HG02943 (cell line): ENCODE data around the gene TM4SF18.

Experiments
- ATAC-seq: cut with Tn5 transposase; IDR thresholded peaks from one replicate; pipeline ENCODE4 v1.9.1; 2021; ENCODE audit warnings: mild to moderate bottlenecking, low read depth, moderate library complexity; ENCODE audit not compliant: unreplicated experiment

Gene TM4SF18

DNA sequence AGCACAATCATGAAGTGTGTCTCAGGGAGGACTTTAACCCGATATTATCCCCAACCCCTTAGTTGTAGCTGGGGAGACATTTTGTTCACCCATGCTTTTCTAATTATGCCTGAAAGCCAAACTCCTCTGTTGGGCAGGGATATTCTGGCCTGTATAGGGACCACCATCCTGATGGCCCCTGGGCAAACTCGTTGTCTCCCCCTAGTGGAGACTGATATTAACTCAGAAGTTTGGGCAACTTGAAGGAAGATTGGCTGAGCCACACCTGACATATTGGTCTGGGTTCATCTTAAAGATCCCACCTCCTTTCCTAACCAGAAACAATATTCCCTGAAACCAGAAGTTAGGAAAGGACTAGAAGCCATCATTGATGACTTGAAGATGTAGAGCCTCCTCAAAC, 42.3 kb downstream of the TM4SF18 start:
- no peak for ATAC-seq

DNA sequence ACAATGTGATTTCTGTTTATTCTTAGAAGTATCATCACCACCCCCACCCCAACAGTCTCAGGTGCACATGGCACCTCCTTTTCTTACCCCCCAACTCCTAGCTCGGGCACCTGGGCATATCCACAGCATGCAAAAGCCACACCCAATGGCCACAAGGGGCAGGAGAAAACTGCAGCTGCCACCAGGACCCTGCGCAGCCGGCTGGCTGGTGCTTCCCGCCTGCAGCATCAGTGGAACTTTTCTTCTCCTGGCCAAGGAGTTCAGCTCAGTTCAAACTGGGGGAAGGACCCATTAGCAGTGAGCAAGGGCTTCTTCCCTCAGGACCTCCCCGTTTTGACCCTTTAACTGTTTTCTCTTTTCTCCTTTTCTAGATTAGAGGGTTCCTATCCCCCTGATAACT, 44.8 kb downstream of the TM4SF18 start:
- no peak for ATAC-seq

DNA sequence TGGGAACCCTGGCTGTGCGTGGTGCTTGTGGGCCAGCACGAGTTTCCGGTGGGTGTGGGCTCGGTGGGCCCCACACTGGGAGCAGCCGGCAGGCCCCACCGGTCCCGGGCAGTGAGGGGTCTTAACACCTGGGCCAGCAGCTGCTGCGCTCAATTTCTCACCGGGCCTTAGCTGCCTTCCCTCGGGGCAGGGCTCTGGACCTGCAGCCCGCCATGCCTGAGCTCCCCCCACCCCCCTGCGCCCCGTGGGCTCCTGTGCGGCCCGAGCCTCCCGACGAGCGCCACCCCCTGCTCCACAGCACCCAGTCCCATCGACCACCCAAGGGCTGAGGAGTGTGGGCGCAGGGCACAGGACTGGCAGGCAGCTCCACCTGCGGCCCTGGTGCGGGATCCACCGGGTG, 49.4 kb downstream of the TM4SF18 start:
- no peak for ATAC-seq

DNA sequence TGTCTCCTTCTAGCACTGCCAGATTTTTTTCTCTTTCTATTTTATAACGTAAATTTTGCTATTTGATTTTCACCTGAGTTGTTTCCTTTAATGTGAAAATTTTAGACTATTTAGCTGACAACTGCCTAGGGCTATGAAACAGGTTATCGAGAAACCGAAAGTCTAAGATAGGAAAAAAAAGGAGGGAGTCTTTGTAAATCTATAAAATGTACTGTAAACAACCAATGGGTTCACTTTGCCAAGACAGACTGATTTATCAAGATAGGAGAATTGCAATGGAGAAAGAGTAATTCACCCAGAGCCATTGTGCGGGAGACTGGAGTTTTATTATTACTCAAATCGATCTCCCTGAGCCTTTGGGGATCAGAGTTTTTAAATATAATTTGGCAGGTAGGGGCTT, 50.0 kb downstream of the TM4SF18 start:
- no peak for ATAC-seq

DNA sequence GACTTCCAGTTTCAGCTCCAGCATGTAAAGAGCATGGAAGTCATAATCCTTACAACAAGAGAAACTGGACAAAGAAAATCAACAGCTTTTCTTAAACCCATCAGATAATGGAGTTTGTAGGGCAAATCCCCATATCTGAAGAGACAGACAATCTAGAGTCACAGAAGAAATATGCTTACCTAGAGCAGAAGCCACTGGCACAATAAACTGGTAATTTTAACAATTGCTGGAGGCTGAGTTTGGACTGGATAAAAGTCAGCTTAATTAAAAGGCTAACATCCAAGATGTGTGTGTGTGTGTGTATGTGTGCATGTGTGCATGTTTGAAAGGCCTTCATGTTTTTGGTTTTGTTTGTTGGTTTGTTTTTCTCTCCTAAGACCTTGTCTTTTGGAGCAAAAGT, 50.6 kb downstream of the TM4SF18 start:
- no peak for ATAC-seq

DNA sequence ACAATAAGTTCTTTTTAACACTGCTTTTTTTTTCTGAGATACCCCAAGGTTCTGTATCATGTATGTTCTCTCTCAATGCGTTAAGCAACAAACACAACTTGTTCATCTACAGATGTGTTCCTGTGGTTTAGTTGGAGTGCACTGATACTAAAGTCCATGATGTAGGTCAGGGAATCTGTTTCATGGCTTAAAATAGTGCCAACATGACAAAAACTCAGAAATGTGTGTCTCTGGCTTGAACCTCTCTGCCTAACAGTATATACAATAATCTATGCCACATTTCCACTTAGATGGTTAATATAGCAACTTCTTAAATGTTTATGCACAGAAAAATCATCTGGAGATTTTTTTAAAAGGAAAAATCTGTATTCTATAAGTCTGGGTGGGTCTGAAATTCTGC, 51.1 kb downstream of the TM4SF18 start:
- ATAC-seq: no peak

DNA sequence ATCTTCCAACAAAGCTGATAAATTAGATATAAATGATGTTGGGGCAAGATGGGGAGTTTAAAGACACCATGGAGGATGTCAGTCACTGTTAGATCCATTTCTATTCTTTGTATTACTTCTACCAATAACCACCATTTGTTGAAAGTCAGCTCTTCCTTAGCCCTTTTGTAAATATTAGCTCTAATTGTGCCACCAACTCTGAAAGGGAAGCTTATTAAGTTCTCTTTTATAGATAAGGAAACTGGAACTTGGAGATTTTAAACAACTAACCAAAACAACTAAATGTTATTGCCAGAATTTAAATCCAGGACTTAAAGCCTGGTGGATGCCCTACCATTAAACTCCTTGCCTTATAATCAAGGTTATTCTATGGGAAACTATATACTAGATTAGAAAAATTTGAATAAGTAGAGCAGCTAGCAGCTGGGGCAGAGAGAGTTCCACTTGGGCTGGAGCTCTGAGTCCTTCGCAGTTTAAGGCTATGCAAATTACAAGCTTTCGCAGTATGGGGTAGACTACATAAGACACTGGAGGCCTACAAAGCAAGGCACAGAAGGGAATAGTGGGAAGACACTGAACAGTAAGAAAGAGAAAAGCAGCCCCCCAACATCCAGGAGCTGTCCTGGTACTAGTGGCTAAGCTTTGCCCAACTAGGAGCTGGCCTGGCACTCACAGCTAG, 52.6 kb downstream of the TM4SF18 start:
- ATAC-seq: no peak

DNA sequence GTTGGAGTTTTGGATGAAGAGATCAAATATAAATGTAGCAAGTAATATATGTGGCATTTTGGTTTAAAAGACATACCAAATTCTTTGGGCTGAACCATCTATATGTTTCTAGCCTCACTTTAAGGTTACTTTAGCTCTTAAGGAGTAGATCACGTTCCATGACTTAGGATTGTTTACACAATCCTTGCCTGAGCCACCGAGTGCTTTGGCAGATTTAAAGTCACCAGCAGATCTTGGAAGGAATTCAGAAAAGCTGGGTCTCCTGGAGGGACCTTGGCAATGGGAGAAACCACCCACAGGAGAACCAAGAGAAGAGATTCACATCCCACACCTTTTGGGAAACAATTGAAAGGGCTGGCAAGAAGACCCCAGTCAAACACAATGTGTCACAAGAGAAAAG, 54.5 kb downstream of the TM4SF18 start:
- ATAC-seq: no peak

DNA sequence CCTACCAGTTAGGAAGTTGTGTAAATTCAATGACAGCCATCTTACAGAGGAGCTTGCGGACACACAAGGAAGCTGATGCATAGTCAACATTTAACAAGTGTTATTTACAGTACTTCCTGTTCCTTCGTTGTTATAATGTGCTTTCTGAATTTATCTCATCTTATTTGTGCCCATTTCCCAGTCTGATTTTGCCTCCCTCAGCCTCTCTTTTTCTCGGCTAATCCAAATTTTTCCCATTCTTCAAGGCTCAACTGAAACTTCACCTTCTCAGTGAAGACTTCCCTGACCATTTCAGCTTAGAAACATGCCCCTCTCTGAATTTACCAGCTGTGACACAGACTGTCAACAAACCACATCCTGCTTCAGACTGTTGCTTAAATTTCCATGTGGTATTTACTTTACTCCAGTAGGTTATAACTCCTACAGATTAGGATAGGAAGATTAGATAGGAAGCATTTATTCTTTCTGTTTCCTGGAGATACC, 56.1 kb downstream of the TM4SF18 start:
- ATAC-seq: peak; percentile 65

DNA sequence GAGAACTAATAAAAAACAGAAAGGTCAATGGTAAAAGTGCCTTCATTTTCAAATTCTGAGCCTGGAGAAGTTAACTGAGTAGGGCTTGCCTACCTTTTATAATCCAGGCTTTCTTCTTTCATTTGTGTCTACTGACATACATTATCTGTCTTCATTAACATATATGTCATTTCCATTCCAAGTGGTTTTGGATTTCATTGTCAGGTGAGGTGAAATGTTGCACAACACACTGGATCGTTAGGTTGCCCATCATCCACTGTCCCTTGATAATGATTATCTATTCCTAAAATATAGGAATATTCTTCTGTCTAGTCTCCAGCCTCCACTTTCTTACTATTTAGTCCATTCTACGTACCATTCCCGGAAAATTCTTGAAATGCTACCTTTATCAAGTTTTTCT, 56.8 kb downstream of the TM4SF18 start:
- no peak for ATAC-seq

DNA sequence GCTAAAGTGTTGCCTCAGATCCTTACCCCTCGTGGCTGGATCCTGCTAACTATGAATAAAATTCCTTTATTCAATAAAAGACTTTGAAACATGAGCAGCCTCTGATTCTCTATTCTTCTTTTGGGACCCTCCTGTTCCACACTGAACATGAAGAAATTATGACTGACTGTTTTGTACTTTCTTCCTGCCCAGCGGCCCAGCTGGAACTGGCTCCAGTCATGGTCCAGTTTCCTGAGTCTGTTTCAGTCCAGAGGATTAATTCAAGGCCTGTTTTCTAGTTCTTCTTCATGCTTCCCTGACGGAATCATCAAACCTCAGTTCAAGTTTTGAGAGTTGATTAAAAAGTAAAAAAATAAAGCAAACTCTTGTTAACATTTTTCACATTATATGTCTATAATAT, 59.2 kb downstream of the TM4SF18 start:
- no peak for ATAC-seq

DNA sequence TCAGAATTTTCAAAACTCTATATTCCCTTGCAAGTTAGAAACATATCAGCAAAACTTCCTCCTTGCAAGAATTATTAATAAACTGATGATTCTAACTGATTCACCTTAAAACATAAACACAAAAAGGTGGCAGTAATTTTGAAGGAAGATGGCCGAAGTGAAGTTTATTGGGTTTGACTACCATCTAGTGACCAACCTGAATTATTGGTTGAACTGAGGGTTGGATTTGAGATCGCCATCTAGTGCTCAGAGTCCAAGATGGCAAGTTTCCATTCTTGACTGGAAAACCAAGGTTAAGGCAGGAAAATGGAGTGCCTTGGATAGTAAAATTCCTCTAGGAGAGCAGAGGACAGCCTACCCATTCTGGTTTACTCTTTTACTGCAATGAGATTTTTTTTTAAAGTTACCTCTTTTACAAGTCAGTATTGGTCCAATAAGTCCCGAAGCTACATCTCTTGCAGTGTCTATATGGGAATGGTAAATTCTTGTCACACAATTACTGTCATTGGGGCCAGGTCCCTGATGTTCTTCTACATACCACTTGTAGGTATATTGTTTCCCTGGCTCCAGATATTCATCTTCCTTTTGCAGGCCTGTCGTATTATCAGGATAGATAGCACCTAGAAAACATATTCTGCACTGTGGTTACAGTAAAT, 60.2 kb downstream of the TM4SF18 start:
- peak; percentile 57 for ATAC-seq

DNA sequence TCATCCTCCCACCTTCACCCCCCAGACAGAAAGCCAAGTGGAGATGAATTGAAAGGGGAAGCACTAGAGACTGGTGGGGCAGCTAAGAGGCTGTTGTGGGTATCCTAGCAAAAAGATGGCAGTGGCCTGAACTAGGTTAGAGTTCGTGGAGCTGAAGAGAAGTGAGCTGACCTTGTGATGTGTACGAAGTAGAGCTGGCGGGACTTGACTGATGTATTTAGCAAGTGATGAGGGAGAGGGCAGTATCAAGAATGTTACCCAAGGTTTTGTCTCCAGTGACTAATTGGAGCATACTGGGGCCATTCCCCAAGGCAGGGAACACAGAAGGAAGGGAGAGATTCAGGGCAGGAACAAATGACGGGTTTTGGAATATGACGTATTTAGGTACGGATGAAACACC, 61.8 kb downstream of the TM4SF18 start:
- ATAC-seq: no peak

DNA sequence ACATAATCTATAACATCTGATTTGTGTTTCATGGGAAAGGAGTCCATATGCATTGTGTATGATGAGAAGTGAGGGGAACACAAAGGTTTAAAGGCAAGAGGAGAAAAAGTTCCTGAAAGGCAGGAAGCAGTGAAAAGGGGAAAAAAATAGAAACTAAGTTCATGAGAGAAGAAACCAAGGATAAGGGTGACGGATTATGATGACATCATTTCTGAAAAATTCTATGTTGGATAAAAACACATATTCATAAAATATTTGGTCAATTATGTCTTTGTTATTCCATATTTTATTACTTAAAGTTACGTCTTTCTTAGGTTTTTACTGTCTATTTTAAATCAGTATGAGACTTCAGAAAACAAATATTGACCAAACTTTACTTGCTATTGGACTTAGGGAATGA, 63.3 kb downstream of the TM4SF18 start:
- no peak for ATAC-seq

DNA sequence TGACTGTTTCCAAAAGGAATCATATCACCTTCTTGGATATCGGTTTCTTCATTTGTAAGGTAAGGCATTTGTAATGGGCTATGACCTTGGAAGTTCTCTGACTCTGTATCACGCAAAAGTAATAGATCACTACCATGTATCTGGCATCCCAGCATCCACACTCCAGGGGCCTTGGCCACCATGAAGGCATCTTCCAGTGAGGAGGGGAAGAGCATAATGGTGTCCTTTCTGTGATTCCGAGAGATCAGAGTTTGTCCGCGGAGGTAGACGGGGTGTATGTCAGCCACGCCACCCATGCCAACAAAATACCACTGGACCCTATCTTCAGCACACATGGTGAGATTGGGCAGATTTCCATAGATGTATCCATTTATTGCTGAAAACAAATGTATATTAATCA, 63.7 kb downstream of the TM4SF18 start:
- no peak for ATAC-seq
